Measurements from ENCODE around the gene STRA6.

DNA sequence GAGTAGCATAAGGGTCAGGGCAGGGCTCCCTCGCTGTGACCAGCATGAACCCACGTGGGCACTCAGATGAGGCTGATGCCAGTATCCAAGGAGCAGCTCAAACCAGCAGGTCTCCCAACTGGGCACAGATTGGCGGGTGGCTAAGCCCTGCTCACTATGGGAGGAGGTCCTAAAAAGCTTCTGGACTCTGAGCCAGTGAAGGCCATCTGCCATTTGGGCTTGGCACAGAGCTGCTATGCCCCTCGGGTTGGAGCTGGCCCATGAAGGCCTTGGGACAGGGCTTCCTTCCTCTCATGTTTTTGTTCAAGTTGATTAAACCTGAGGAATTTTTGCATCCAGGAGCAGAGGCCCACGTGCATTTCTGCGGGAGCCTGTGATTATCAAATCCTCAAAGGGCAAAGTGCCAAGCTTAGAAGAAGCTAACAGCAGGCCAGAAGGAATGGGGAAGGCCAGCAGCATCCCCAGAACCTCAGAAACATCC, 4.3 kb upstream of the STRA6 start:
- TF ChIP-seq, protein P1, sequence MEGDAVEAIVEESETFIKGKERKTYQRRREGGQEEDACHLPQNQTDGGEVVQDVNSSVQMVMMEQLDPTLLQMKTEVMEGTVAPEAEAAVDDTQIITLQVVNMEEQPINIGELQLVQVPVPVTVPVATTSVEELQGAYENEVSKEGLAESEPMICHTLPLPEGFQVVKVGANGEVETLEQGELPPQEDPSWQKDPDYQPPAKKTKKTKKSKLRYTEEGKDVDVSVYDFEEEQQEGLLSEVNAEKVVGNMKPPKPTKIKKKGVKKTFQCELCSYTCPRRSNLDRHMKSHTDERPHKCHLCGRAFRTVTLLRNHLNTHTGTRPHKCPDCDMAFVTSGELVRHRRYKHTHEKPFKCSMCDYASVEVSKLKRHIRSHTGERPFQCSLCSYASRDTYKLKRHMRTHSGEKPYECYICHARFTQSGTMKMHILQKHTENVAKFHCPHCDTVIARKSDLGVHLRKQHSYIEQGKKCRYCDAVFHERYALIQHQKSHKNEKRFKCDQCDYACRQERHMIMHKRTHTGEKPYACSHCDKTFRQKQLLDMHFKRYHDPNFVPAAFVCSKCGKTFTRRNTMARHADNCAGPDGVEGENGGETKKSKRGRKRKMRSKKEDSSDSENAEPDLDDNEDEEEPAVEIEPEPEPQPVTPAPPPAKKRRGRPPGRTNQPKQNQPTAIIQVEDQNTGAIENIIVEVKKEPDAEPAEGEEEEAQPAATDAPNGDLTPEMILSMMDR (conservative IDR thresholded peaks at IDR 0.05; ENCODE audit: low read length) = no peak
- no peak for TF ChIP-seq EZH2phosphoT487 (IDR thresholded peaks at IDR 0.05; ENCODE audit: borderline replicate concordance)
